Bone marrow (tissue), 2 donors: ENCODE results near the gene MCRIP2.

Source experiments
- DNase-seq, 2 donors: peaks; one replicate each; lab custom pipeline; 2025; lab: John Stamatoyannopoulos, UW

The MCRIP2 gene

GRCh38 chr16:616733-617586 lies 24.7 kb upstream of the MCRIP2 start:
- no peak for DNase-seq

GRCh38 chr16:617855-618254 lies 23.8 kb upstream of the MCRIP2 start:
- no peak for DNase-seq

DNA sequence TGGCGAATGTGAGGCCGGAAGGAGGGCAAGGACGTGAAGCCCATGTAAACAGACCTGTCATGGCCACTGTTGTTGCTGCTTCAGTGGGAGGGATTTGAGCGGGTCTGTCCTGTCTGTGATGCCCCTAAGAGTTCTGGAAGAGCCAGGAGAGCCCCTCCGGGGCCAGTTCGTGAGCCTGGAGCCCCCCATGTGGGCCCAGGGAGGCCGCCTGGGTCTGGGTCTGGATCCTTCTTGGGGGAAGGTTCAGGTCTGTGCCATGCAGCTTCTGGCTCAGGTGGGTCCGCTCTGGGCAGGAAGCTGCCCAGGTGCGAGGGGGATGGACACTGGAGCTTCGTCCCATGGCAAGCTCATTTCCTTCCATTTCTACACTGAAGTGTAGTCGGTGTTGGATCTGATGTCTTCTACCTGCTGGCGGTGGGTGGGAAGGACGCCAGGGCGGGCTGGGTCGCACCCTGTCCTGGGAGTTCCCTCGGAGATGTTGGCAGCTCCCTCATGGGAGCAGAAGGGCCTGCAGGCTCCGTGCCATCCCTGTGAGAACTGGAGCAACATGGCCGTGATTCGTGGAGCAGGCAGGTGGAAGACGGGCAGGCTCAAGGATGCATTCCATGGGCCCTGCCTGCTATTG lies 22.0 kb upstream of the MCRIP2 start:
- no peak for DNase-seq

- DNase-seq, result no peak
Measured at GRCh38 chr16:620700-621525, 20.7 kb upstream of the MCRIP2 start.

DNA sequence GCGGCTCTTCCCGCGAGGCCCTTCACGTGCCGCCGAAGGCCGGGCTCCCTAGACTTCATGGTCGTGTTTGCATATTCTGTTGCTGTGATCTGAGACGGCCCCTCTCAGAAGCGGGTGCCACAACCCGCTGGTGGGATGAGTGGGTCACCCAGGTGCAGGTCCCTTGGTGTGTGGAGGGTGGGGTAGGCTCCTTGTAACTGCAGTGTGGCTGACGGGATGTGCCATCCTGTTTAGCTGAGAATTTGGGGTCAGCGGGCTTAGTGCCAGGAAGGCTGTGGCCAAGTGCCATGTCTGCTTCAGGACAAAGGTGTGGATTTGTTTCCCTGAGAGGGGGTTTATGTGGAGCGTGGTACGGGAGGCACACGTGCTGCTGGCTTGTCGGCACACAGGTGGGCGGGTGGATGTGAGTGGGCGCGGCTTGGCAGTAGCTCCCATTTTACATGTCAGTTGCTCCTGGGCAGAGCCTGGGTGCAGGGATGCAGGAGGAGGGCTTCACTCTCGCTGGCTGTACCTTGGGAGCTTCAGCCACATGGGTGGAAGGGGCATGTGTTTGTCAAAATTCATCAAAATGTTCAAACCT lies 20.0 kb upstream of the MCRIP2 start:
- no peak for DNase-seq

DNA sequence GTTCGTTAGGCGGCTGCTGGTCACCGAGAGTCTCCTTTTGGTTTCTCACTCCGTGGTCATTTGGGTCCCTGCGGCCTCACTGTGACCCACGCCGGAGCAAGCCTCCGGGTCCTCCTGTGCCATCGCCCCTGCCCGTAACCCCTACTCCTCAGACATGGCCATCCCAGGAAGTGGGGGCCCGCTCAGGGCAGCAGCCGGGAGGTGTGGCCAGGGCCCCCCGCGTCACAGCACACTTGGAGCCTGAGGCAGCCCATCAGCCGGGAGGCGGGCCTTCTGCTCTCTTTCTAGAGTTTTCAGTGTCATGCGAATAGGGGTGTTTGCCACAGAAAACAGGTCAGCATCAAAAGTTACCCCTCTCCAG lies 18.7 kb upstream of the MCRIP2 start:
- no peak for DNase-seq

DNA sequence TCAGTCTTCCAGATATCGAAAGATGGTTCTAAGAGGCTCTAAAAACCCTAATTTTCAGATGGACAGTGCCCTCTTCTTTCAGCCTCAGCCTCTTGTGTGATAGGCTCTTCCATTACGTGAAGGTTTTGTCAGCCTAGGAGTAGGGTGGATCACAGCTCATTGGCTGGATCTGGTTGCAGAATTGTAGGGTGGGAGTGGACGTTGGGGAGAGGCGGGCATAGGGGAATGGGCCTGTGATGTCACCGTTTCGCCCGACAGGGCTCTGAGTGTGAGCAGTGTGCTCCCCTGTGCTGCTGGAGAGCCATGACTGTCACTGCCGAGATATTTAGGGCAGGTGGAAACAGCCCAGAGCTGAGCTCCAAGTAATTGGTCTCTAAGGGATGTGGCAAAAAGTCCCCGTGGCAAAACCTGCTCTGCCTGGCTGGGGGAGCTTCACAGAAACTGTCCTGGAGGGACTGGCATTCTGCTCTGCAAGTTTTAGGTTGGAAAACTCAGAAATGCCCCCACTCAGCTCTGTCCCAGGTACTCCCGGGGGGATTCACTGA lies 17.0 kb upstream of the MCRIP2 start:
- DNase-seq, result no peak

- no peak for DNase-seq
Measured at GRCh38 chr16:625117-625976, 16.3 kb upstream of the MCRIP2 start.

DNA sequence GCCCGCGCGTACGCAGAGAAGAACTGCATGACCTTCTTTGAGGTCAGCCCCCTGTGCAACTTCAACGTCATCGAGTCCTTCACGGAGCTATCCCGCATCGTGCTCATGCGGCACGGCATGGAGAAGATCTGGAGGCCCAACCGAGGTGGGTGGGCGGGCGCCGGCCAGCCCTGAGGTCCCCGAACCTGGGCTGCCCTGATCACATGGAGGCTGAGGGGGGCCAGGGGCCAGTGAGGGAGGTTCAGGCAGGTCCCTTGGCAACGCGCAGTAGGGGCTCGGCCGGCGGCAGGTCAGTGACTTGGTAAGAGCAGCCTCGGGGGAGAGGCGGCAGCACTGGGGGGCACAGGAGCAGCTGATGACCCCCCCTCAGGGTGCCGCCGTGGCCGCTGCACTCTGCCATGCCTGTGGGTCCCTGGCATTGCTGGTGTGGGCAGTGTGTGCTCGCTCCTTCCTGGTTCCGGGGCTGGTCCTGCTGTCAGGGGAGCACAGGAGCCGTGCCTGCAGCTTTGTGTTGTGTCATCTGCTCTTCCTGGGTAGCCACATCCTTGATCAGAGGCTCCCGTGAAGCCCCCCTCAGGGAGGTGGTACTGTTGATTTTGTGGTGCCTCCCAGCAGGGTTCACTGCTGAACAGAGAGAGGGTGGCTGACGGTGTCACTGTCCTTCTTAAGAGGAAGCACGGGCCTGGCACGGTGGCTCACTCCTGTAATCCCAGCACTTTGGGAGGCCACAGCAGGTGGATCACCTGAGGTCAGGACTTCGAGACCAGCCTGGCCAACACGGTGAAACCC lies 15.5 kb upstream of the MCRIP2 start:
- no peak for DNase-seq

GRCh38 chr16:626787-627453 lies 14.7 kb upstream of the MCRIP2 start:
- no peak for DNase-seq

- DNase-seq, result no peak
Measured at GRCh38 chr16:627454-628239, 14.0 kb upstream of the MCRIP2 start.

DNA sequence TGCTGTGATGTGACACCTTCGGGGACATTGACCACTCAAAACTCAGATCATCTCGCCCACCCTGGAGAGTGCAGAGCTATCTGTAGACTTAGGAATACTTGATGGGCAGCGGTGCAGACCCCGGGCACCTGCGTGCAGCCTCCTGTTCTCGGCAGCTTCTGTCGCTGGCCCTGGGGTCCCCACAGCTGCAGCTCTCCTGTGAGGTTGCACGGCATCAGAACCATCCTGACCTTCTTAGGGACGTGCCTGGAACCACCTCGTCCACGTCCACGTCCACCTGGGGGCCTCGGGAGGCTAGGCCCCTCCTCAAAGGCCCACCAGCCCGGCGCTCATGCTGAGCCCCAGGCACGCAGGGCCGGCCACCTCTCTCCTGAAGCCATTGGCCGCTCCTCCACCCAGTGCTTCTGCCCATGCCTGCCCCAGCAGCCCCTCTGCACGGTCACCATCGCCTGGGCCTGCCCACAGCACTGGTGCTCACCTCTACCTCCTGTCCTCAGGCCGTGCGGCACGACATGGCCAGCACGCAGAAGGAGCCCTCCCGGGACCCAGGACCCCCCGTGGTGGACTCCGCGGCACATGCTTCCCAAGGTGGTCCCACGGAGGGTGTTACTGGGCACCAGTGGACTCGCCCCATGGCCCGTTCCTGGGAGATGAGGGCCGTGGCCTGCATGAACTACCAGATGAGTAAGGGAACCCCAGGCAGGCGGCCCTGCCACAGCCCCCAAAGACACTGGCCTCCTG lies 13.1 kb upstream of the MCRIP2 start:
- no peak for DNase-seq

DNA sequence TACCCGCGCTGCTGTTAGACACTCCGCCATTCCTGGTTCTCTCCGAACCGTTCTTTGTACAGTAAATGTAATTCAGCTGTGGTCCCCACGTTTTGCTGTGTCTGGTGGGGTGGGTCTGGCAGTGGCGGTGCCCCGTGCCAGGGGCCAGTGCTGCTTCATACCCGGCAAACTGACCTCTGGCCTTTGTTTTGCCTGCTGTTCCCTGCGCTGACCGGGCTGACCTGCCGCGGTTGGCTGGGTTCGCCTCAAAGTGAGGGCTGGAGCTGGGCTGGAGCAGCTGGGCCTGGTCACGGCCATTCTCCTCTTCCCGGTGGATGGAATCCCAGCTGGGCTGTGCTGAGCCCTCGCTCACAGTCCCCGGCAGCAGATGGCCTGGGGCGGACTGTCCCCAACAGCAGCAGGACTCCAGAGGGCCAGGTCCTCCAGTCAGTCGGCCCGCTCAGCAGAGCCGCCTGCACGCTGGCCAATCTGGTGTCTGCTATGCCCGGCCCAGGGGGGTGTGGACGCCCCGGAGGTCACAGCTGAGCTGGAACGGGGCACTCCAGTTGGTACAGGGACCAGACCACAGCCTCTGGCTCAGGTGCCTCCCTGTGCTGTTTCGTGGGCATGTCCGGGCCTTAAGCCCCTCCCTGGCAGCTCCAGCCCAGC lies 12.3 kb upstream of the MCRIP2 start:
- DNase-seq, result no peak

GRCh38 chr16:629833-630248 lies 11.8 kb upstream of the MCRIP2 start:
- no peak for DNase-seq

GRCh38 chr16:630249-630814 lies 11.3 kb upstream of the MCRIP2 start:
- DNase-seq, result no peak

- DNase-seq, result no peak
Measured at GRCh38 chr16:630815-631405, 10.7 kb upstream of the MCRIP2 start, which contains the start of gene WFIKKN1. TSS of gene WFIKKN1 (plus strand) at chr16:630985. CDS start at chr16:631254, 269 bp downstream.

GRCh38 chr16:631808-632358 lies 9.7 kb upstream of the MCRIP2 start:
- DNase-seq, result no peak
